Liver (tissue), 3 donors: Measurements from ENCODE around the gene SLIT3.

Experiments
- FOXA2 ChIP-seq: IDR thresholded peaks from 2 replicates; pipeline ENCODE4 v1.6.1; 2016; ENCODE audit warnings: antibody characterized with exemption
- GABPA ChIP-seq, 2 donors: IDR thresholded peaks in 1 of 2; conservative IDR thresholded peaks in 1 of 2; 2 replicates each; pipeline ENCODE4 v1.6.1; 2016; ENCODE audit warnings: antibody characterized with exemption in 2 of 2, mild to moderate bottlenecking in 1 of 2, moderate library complexity in 1 of 2
- HNF4A ChIP-seq, 2 donors: conservative IDR thresholded peaks; 2 replicates each; pipeline ENCODE4 v1.6.1; 2016; ENCODE audit warnings: antibody characterized with exemption in 2 of 2, mild to moderate bottlenecking in 2 of 2
- NR2F2 ChIP-seq: IDR thresholded peaks from 2 replicates; pipeline ENCODE4 v1.6.1; 2016; ENCODE audit warnings: antibody characterized with exemption
- SP1 ChIP-seq: IDR thresholded peaks from 2 replicates; pipeline ENCODE4 v1.6.1; 2018; ENCODE audit warnings: antibody characterized with exemption, mild to moderate bottlenecking
- TAF1 ChIP-seq: conservative IDR thresholded peaks from 2 replicates; pipeline ENCODE4 v1.6.1; 2016; ENCODE audit warnings: antibody characterized with exemption, mild to moderate bottlenecking
- YY1 ChIP-seq: IDR thresholded peaks from 2 replicates; pipeline ENCODE4 v1.6.1; 2016; ENCODE audit warnings: antibody characterized with exemption, mild to moderate bottlenecking
- TF ChIP-seq, protein P1 (sequence below): IDR thresholded peaks from 2 replicates; pipeline ENCODE4 v1.6.1; 2016; ENCODE audit warnings: antibody characterized with exemption
- TF ChIP-seq, protein P2 (sequence below): fragments of 150-350 bp; IDR thresholded peaks from 2 replicates; pipeline ENCODE4 v1.5.1; 2017; ENCODE audit warnings: improper control_type of control experiment, low read depth, low read length; ENCODE audit not compliant: missing input control
- TF ChIP-seq, protein P3 (sequence below): IDR thresholded peaks from 2 replicates; pipeline ENCODE4 v1.6.1; 2016; ENCODE audit warnings: antibody characterized with exemption, mild to moderate bottlenecking
- TF ChIP-seq, protein P4 (sequence below): IDR thresholded peaks from 2 replicates; pipeline ENCODE4 v1.6.1; 2016; ENCODE audit warnings: antibody characterized with exemption
- donor health status: healthy.
- donor health status: healthy.

DNA sequence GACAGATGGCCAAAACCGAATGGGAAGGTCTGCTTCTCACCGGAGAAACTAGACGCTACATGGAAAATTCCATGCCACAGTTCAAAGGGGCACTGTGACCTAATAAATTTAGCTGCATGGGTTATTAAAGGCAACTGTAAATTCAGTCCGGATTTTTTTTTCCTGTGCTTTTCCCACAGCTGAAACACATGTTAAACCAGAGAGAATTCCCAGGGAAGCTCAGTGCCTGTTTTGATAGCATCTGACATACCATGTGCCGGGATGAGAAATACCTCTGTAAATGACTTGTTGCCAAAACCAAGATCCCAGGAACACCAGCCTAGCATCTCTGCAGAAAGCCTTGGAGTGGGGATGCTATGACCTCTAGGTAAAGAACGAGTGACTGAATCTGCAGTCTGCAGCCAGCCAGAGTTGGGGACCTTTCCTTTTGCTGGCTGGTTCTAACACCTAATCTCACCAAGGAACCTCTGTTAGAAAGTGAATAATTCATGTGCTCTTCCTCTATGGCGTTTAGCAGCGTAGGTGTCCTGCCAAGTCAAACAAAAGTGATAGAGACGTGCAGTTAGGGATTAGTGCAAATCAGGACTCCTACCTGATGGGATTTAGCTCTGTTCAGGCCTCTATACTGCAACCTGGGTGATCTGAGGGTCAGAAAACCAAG is 77.9 kb downstream of the SLIT3 start:
- TF ChIP-seq, protein P1, sequence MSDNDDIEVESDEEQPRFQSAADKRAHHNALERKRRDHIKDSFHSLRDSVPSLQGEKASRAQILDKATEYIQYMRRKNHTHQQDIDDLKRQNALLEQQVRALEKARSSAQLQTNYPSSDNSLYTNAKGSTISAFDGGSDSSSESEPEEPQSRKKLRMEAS, result no peak
- TF ChIP-seq FOXA2 (no peak), TAF1 (no peak), GABPA (IDR thresholded peaks at IDR 0.05 in 1 of 2, conservative IDR thresholded peaks at IDR 0.05 in 1 of 2) (no peak), YY1 (no peak), HNF4A (conservative IDR thresholded peaks at IDR 0.05) (no peak), SP1 (no peak), NR2F2 (no peak)
- TF ChIP-seq, protein P2, sequence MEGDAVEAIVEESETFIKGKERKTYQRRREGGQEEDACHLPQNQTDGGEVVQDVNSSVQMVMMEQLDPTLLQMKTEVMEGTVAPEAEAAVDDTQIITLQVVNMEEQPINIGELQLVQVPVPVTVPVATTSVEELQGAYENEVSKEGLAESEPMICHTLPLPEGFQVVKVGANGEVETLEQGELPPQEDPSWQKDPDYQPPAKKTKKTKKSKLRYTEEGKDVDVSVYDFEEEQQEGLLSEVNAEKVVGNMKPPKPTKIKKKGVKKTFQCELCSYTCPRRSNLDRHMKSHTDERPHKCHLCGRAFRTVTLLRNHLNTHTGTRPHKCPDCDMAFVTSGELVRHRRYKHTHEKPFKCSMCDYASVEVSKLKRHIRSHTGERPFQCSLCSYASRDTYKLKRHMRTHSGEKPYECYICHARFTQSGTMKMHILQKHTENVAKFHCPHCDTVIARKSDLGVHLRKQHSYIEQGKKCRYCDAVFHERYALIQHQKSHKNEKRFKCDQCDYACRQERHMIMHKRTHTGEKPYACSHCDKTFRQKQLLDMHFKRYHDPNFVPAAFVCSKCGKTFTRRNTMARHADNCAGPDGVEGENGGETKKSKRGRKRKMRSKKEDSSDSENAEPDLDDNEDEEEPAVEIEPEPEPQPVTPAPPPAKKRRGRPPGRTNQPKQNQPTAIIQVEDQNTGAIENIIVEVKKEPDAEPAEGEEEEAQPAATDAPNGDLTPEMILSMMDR, result no peak
- TF ChIP-seq, protein P3, sequence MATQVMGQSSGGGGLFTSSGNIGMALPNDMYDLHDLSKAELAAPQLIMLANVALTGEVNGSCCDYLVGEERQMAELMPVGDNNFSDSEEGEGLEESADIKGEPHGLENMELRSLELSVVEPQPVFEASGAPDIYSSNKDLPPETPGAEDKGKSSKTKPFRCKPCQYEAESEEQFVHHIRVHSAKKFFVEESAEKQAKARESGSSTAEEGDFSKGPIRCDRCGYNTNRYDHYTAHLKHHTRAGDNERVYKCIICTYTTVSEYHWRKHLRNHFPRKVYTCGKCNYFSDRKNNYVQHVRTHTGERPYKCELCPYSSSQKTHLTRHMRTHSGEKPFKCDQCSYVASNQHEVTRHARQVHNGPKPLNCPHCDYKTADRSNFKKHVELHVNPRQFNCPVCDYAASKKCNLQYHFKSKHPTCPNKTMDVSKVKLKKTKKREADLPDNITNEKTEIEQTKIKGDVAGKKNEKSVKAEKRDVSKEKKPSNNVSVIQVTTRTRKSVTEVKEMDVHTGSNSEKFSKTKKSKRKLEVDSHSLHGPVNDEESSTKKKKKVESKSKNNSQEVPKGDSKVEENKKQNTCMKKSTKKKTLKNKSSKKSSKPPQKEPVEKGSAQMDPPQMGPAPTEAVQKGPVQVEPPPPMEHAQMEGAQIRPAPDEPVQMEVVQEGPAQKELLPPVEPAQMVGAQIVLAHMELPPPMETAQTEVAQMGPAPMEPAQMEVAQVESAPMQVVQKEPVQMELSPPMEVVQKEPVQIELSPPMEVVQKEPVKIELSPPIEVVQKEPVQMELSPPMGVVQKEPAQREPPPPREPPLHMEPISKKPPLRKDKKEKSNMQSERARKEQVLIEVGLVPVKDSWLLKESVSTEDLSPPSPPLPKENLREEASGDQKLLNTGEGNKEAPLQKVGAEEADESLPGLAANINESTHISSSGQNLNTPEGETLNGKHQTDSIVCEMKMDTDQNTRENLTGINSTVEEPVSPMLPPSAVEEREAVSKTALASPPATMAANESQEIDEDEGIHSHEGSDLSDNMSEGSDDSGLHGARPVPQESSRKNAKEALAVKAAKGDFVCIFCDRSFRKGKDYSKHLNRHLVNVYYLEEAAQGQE, result no peak
- TF ChIP-seq, protein P4, sequence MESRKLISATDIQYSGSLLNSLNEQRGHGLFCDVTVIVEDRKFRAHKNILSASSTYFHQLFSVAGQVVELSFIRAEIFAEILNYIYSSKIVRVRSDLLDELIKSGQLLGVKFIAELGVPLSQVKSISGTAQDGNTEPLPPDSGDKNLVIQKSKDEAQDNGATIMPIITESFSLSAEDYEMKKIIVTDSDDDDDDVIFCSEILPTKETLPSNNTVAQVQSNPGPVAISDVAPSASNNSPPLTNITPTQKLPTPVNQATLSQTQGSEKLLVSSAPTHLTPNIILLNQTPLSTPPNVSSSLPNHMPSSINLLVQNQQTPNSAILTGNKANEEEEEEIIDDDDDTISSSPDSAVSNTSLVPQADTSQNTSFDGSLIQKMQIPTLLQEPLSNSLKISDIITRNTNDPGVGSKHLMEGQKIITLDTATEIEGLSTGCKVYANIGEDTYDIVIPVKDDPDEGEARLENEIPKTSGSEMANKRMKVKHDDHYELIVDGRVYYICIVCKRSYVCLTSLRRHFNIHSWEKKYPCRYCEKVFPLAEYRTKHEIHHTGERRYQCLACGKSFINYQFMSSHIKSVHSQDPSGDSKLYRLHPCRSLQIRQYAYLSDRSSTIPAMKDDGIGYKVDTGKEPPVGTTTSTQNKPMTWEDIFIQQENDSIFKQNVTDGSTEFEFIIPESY, result no peak
